Stimulated activated CD8-positive, alpha-beta memory T cell treated with anti-CD3 and anti-CD28 coated beads, Interleukin-7, amount 100 ng/mL, for 24 hours (primary cell): ENCODE data around the gene SSUH2.
"Not testable (repeated sequence)": the region's sequence is repeated elsewhere in the genome, so short reads cannot be mapped to it uniquely, and the experiment has no call there.

Experiments
- DNase-seq: peaks from one replicate; pipeline ENCODE4 v3.0.0-alpha.2; 2020; ENCODE audit warnings: low read depth

The SSUH2 gene

DNA sequence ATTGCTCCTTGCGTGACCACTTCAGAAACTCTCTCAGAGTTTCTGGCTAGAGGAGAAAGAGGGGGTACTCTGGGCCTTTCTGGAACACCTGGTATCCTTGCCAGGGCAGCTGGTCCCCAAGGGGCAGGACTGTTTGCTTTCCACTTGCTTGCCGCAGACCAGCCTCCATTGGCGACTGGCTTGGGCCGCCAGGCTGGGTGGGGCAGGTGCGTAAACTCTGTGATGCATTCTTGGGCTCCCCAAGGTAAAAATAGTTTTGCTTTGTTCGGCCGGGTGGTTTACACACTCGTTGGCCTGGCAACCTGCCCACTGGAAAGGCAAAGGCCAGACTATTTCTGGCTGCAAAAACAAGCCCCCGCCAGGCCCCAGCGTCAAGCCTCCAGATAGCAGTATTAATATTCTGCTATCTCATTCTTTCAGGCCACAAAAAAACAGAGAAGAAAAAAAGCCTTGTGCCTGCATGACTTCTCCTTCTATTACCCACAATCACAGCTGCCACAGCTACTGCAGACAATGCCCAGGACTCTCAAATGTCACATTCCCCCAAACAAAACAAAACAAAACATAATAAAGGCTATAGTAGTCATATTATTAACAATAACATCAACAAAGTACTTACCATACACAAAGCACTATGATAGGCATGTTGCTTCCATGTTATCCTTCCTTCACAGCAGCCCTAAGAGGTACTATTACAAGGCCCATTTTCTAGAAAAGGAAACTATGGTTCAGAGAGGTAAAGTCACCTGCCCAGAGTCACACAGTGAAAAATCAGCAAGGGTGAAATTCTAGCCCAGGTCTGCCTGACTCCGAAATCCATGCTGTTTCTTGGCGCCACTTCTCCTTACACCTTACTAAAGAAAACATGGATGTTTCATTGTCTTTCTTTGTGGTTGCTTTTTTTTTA is 14.0 kb upstream of the SSUH2 start:
- DNase-seq = no peak

GRCh38 chr3:8657804-8658305 is 13.3 kb upstream of the SSUH2 start:
- no peak for DNase-seq

DNA sequence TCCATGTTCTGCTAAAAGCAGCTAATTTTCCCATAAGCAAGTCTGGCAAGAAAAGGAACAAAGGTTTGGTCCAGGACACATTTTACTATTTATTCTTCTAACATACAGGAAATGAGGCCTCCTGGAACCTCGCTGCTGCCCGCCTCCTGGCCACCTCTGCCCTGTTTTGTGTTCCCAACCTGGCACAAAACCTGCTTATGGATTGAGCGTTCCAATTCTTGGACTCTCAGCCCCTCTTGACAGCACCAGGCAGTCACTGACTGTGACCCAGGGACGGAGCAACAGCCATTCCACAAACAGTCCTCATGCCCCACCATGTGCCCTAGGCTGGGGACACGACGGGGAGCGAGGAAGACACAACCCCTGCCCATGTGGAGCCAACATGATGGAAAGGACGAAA is 11.6 kb upstream of the SSUH2 start:
- no peak for DNase-seq

DNA sequence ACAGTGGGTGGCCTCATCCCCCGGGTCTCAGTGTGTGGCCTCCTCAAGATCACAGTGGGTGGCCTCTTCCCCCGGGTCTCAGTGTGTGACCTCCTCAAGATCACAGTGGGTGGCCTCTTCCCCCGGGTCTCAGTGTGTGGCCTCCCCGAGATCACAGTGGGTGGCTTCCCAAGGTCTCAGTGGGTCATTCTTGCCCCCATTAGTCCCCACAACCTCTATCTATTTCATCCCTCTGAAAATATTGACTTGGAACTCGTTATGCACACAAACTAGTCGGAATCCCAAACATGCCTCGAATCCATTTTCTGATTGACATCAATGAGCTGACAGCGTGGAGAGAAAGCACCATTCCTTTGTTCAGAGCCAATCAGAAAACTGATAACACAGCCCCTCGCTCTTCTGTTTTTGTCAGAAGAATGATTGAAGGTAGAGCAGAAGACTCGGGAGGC is 10.8 kb upstream of the SSUH2 start:
- no peak for DNase-seq

GRCh38 chr3:8654572-8655329 is 10.2 kb upstream of the SSUH2 start:
- not testable (repeated sequence) for DNase-seq

GRCh38 chr3:8653800-8654408 is 9.3 kb upstream of the SSUH2 start:
- DNase-seq = no peak

GRCh38 chr3:8652324-8652987 is 7.9 kb upstream of the SSUH2 start:
- DNase-seq = no peak

DNA sequence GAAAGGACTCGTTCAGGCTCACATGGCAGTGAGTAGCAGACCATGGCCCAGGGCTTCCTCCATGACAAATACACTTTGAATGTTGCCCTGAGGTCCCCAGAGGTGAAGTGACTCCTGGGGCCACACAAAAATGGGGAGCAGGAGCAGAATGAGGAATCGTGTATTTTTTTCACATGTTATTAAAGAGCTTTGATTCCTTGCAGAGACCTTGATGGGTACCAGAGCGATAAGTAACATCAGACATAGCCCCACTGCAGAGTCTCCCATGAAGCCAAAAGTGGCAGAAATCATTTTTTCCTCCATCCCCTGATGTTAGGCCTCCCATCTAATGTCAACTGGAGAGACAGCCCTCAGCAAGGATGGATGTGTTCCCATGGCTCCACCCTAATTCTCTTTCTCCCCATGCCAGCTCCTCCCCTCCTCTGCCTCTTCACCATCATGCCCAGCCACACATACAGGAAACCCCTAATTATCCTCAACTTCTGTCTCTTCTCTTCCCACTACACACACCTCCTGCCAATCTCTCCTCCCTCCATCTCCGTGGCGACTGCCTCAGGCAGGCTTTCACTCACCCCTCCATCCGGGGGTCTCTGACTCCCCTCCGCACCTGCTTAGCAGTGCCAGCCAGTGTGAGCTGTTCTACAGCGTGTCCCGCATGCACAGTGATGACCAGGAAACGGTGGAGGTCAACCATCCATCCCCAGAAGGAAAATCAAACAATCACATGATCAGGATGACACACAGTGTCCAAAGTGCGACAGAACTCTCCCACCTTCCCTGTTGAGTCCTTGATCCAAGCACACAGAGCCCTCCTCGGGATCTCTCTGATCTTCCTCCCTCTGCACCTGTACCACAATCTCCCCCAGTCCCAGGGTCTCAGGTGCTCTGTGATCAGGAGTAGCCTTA is 7.1 kb upstream of the SSUH2 start:
- no peak for DNase-seq

- no peak for DNase-seq
Measured at GRCh38 chr3:8650583-8651416, 6.2 kb upstream of the SSUH2 start.

DNA sequence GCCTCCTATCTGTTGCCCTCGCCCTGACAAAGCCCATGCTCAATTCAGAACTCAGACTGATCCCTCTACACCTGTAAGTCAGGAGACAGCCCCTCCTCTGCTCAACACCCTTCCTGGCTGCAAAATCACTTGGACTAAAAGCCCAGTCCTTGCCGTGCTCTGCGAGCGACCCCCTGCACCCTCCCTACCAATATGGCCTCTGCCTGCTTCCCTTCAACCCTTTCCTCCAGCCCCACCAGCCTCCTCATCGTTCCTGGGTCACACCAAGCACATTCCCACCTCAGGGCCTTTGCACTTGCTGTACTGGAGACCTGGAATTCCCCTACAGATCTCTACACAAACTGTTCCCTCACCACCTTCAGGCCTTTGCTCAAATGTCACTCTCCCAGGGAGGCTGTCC is 5.2 kb upstream of the SSUH2 start:
- DNase-seq = no peak

DNA sequence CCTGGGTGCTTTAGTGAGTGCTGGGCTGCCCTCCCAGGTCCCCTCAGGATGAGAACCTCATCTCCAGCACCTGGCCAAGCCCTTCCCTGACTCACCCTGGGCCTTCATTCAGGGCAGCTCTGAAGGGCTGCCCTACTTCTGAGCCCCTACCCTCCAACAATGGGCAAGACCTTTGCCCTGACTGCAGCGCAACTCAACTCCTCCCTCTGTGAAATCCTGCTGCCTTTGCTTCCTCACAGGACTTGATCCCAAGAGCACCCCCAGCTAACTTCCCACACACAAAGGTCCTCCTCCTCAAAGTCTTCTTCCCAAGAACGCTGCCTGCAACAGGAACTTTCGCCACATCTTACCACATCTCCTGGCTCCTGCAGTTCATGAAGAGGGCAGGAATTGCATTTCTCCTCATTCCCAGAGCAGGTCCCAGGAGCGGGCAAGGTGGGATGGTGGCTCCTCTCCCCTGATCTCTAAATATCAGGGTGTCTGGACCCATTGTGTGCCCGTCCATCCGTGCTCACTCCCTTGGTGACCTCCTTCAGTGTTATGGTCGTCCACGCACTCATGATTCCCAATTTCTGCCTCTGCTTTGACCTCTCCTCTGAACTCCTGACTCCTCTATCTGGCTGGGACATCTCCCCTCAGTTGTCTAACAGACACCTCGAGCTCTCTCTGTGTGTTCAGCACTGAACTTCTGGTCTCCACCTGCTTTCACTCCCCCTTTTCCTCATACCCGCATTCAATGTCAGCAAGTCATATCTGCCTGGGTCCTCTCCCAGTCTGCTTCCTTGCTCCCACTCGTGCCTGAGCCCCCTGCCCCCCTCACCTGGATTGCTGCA is 4.5 kb upstream of the SSUH2 start:
- DNase-seq = no peak

DNA sequence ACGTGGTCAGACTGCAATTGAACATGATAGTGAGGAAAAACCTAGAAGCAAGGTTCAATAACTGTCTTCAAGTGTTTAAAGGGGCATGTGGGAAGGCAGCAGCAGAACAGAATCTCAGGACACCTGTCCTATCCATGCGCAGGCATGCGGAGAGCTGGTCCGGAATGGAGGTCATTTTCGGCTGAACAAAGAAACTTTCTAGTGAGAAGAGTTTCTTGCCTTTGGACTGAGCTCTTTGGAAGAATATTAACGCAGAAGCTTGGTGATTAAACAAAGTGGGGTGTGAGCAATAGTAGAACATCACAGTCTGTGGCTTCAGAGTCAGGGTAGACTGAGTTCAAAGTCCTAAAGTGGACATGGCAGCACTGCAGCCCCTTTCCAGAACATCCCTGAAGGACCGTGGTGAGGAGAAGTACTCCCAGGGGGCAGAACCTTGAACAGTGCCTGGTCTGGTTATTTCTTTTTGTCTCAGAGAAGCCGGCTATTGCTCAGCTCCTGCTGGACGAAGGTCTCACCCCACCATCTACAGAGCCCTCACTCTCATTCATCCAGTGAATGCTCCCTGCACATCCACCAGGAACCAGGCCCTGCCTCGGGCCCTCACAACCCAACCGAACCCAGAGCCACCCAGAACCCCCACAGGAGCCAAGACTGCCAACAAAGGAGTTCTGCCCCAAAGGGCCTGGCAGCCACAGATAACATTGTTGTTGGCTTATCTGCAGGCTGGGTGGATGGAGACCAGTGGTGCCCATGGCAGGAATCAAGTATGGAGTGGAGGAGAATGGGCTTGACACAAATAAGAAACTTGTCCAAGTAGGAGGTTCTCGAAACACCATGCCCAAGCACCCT is 2.8 kb upstream of the SSUH2 start:
- no peak for DNase-seq

- no peak for DNase-seq
Measured at GRCh38 chr3:8646313-8646938, 1.8 kb upstream of the SSUH2 start.

DNA sequence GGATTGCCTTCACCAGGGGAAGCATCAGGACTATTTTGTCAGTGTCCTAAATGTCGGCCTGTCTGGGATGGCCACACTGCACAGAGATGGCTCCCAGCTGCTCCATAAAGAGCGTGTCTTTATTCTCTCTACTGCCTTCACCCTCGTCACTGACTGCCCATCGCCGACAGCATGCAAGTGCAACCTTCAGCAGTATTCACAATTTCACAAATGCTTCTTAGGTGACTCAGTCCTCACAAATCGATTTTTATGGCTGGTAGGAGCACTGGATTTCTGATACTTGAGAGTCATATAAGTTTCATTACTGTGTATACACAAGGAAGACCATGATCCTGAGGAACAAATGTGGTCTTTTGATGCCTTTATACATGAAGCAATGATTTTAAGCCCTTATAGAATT is 1.1 kb upstream of the SSUH2 start:
- DNase-seq = no peak

DNA sequence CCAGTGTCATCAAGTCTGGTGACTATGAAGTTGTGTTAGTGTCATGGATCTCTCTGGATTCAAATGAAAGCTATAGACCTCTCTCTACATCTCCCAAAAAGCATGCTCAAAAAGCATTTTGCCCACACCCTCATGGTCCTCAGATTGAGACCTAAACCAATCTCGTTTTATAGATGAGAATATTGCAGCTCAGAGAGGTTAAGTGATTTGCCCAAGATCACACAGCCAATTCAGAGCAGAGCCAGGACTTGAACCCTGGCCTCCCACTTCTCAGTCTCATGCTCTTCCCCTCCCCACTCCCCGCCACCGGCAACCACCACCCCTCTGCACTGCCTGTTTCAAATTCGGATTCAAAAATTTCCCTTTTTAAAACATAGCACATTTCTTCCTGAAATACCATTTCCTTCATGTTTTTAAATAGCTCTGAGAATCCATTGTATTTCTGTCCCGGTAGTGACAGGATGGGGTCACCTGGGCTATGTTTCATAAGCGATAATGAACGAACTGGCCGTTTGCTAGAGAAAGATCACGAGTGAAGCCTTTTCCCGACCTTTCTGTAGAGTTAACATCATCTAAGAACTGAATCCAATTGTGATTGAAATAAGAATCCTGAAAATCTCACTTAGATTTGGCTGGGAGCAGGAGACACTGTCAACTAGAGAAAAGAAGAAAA is 769 bp downstream of the SSUH2 start:
- DNase-seq = no peak

DNA sequence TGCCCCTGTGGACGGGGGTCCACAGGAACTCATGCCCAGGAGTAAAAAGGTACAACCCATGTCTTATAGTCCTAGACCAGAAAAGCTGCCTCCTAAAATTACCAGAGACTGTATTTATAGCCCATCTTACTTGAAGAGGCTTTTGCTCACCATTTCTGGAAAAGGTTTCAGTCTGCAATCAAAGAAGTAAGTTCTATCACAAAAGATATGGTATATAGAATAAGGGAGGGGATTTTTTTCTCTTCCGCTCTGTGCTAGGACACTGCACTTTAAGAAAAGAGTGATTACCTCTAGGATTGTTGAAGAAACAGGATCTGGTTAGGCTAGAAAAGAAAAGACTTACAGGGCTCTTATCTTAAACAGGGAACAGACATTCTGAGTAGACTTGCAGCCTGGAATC is 2.6 kb downstream of the SSUH2 start:
- no peak for DNase-seq

GRCh38 chr3:8641472-8641871 is 3.1 kb downstream of the SSUH2 start:
- DNase-seq = no peak
